Liver (tissue), 3 donors: ENCODE results near the gene BAAT.

Source experiments
- FOXA1 ChIP-seq: IDR thresholded peaks from 2 replicates; pipeline ENCODE4 v1.6.1; 2016; ENCODE audit warnings: antibody characterized with exemption
- RAD21 ChIP-seq, 2 donors: IDR thresholded peaks; 2 replicates each; pipeline ENCODE4 v1.6.1; 2016; ENCODE audit warnings: antibody characterized with exemption in 2 of 2, mild to moderate bottlenecking in 2 of 2
- TF ChIP-seq, protein P1 (sequence below): fragments of 150-350 bp; IDR thresholded peaks from 2 replicates; pipeline ENCODE4 v1.5.1; 2017; ENCODE audit warnings: improper control_type of control experiment, low read depth, low read length; ENCODE audit not compliant: missing input control
- donor health status: healthy.
- donor health status: healthy.

GRCh38 chr9:101415578-101415977 is 30.8 kb upstream of the BAAT start:
- TF ChIP-seq, protein P1, sequence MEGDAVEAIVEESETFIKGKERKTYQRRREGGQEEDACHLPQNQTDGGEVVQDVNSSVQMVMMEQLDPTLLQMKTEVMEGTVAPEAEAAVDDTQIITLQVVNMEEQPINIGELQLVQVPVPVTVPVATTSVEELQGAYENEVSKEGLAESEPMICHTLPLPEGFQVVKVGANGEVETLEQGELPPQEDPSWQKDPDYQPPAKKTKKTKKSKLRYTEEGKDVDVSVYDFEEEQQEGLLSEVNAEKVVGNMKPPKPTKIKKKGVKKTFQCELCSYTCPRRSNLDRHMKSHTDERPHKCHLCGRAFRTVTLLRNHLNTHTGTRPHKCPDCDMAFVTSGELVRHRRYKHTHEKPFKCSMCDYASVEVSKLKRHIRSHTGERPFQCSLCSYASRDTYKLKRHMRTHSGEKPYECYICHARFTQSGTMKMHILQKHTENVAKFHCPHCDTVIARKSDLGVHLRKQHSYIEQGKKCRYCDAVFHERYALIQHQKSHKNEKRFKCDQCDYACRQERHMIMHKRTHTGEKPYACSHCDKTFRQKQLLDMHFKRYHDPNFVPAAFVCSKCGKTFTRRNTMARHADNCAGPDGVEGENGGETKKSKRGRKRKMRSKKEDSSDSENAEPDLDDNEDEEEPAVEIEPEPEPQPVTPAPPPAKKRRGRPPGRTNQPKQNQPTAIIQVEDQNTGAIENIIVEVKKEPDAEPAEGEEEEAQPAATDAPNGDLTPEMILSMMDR = no peak
- TF ChIP-seq RAD21 (IDR thresholded peaks at IDR 0.05) = no peak
- no peak for TF ChIP-seq FOXA1
